Naive B cell (primary cell): Measurements from ENCODE around the gene FAAP100. TPM values are rescaled to one million over a fixed set of nuclear protein-coding genes. Genes with fewer than 3 reads are reported as not detected.
A peak's percentile ranks its signal among the peaks of the same experiment; 100 is the strongest.

Source experiments
- ATAC-seq, 2 donors: fragments of 150-1000 bp; cut with Tn5 transposase; 2 replicates each; pipeline ENCODE4 v1.10.0; 2021; ENCODE audit warnings: low read depth in 2 of 2, mild to moderate bottlenecking in 2 of 2, moderate library complexity in 2 of 2
- DNase-seq: peaks from one replicate; pipeline ENCODE4 v3.0.0; 2022
- H3K27ac Mint-ChIP-seq, 6 donors: one replicate each; pipeline ENCODE4 v1.8.0; 2020 to 2022; ENCODE audit warnings: mild to moderate bottlenecking in 6 of 6, mixed read lengths in 6 of 6, moderate library complexity in 5 of 6, inconsistent platforms in 2 of 6
- H3K27me3 Mint-ChIP-seq, 3 donors: one replicate each; pipeline ENCODE4 v1.8.0; 2021 to 2022; ENCODE audit warnings: mixed read lengths in 3 of 3, mild to moderate bottlenecking in 1 of 3
- H3K36me3 Mint-ChIP-seq, 2 donors: one replicate each; pipeline ENCODE4 v1.8.0; 2020 to 2022; ENCODE audit warnings: mixed read lengths in 2 of 2, inconsistent platforms in 1 of 2, mild to moderate bottlenecking in 1 of 2
- H3K4me1 Mint-ChIP-seq, 3 donors: one replicate each; pipeline ENCODE4 v1.8.0; 2020 to 2022; ENCODE audit warnings: mixed read lengths in 3 of 3, inconsistent platforms in 1 of 3, mild to moderate bottlenecking in 1 of 3, moderate library complexity in 1 of 3
- H3K4me3 Mint-ChIP-seq, 8 donors: one replicate each; pipeline ENCODE4 v1.8.0; 2020 to 2022; ENCODE audit warnings: mild to moderate bottlenecking in 8 of 8, mixed read lengths in 8 of 8, moderate library complexity in 8 of 8, inconsistent platforms in 2 of 8
- H3K9me3 Mint-ChIP-seq, 7 donors: one replicate each; pipeline ENCODE4 v1.8.0; 2020 to 2022; ENCODE audit warnings: mixed read lengths in 7 of 7, mild to moderate bottlenecking in 5 of 7, inconsistent platforms in 2 of 7, moderate library complexity in 1 of 7
- polyA plus RNA-seq, 6 donors: library from polyadenylated mRNA; unstranded; fragments of 300-500 nt; fragmentation: Illumina TruSeq; gene quantifications; one replicate each; pipeline ENCODE4 v1.2.3, GENCODE V29; 2021; ENCODE audit warnings: low read depth in 6 of 6

The FAAP100 gene
- polyA plus RNA-seq, 6 donors from 2014 or later: 12.5 to 31.2 (median 15.1) TPM

DNA sequence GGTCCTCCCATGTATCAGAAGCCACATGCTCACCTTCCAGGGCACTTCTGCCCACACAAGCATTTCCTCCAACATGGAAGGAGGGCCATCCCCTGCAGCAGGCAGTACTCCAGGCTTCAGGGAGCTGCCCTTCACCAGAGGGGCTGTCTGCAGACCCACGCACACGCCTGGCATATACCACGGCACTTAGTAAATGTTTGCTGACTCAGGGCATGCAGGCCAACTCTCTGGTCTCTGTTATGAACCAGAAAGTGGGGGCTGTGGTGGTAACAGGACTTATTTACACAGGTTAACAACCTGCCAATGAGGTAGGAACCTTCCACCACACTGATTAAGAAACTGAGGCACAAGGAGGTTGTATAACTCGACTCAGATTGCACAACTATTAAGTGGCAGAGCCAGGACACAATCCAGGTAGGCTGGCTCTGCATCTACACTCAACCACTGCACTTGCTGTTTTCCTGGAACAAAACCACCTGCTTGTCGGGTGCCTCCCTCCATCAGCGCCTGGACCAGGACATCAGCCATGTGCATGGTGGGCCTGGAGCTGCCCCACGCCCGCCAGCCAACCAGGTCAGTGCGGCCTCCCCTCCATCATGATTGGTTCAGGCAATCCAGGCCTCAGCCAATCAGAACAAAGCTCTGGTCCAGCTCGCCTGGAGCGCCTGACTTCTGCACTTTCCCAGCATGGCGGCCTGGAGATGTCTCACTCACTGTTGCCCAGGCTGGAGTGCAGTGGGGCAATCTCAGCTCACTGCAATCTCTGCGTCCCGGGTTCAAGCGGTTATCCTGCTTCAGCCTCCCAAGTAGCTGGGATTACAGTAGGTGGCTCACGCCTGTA, 58.7 kb downstream of the FAAP100 start:
- H3K27me3 Mint-ChIP-seq: peaks cover 3 to 30% (median 14%) of the 10 kb centered on the region in 3 donors
- H3K4me3 Mint-ChIP-seq: no peak overlapping the region
- H3K9me3 Mint-ChIP-seq: no peaks in the 10 kb centered on the region
- H3K4me1 Mint-ChIP-seq: peaks cover 6 to 9% (median 7%) of the 10 kb centered on the region in 3 donors
- ATAC-seq: no peak
- no peak overlapping the region for H3K27ac Mint-ChIP-seq
- H3K36me3 Mint-ChIP-seq: no peaks in the 10 kb centered on the region
- no peak for DNase-seq

DNA sequence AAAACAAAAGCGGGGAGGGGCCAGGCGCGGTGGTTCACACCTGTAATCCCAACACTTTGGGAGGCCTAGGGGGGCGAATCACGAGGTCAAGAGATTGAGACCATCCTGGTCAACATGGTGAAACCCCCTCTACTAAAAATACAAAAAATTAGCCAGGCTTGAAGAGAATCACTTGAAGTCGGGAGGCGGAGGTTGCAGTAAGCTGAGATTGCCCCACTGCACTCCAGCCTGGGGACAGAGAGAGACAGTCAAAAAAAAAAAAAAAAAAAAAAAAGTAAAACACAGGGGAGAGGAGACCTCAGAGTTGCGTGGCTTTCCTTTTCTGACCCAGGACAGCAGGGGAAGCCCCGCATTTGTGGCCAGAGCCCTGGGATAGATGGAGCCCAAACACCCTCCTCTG, 59.4 kb downstream of the FAAP100 start:
- Mint-ChIP-seq H3K4me1 (peaks cover 6 to 9% (median 7%) of the 10 kb centered on the region in 3 donors), H3K27ac (no peak overlapping the region), H3K4me3 (no peak overlapping the region), H3K9me3 (no peaks in the 10 kb centered on the region), H3K36me3 (no peaks in the 10 kb centered on the region), H3K27me3 (peaks cover 0 to 24% (median 14%) of the 10 kb centered on the region in 3 donors)
- no peak for DNase-seq
- no peak for ATAC-seq

GRCh38 chr17:81492202-81492601, 60.0 kb downstream of the FAAP100 start:
- H3K9me3 Mint-ChIP-seq: no peaks in the 10 kb centered on the region
- H3K4me1 Mint-ChIP-seq: peaks cover 6 to 9% (median 7%) of the 10 kb centered on the region in 3 donors
- H3K4me3 Mint-ChIP-seq: no peak overlapping the region
- H3K27me3 Mint-ChIP-seq: peaks cover 0 to 24% (median 14%) of the 10 kb centered on the region in 3 donors
- H3K36me3 Mint-ChIP-seq: no peaks in the 10 kb centered on the region
- ATAC-seq (no peak), DNase-seq (no peak)
- H3K27ac Mint-ChIP-seq: peak overlapping the region in 1 of 6 donors; percentile 68

DNA sequence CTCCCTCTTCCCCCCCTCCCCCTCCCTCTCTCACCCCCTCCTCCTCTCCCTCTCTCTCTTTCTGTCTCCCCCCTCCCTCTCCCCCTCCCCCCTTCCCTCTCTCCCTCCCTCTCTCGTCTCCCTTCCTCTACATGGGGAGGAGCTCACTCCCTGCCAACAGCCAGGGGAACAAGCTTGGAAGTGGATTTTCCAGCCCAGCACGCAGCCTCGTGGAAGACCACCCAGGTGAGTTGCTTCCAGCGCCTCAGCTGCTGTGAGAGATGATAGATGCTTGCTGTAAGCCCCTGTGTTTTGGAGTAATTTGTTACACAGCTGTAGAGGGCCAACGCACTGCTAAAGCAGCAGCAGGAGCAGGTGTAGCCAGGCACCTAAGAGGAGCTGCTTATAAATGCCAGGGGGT, 60.4 kb downstream of the FAAP100 start:
- H3K9me3 Mint-ChIP-seq: no peaks in the 10 kb centered on the region
- H3K4me3 Mint-ChIP-seq: no peak overlapping the region
- no peak for DNase-seq
- H3K27ac Mint-ChIP-seq: no peak overlapping the region
- H3K4me1 Mint-ChIP-seq: peaks cover 6 to 9% (median 7%) of the 10 kb centered on the region in 3 donors
- peaks cover 0 to 24% (median 14%) of the 10 kb centered on the region in 3 donors for H3K27me3 Mint-ChIP-seq
- no peaks in the 10 kb centered on the region for H3K36me3 Mint-ChIP-seq
- no peak for ATAC-seq

DNA sequence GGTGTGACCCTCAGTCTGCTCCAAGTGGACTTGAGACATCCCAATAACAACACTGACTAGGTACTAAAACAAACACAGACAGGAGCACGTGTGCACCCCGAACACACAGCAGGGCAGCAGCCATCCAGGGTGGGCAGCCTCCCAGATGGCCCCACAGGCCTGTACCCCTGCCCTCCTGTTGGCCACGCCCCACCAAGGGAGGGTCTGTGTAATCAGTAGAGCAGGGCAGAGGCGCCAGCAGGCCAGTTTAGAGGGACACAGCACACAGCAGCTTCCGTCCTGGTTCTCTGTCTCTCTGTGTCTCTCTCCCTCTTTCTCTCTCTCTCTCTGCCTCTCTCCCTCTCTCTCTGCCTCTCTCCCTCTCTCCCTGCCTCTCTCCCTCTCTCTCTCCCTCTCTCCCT, 61.0 kb downstream of the FAAP100 start:
- Mint-ChIP-seq H3K4me1 (peaks cover 7 to 10% (median 10%) of the 10 kb centered on the region in 3 donors), H3K9me3 (no peaks in the 10 kb centered on the region), H3K27ac (no peak overlapping the region), H3K36me3 (no peaks in the 10 kb centered on the region), H3K27me3 (peaks cover 0 to 24% (median 14%) of the 10 kb centered on the region in 3 donors), H3K4me3 (peak overlapping the region in 2 of 8 donors; percentile 50 to 87)
- no peak for ATAC-seq
- DNase-seq: no peak

GRCh38 chr17:81489998-81490992, 61.9 kb downstream of the FAAP100 start:
- DNase-seq: no peak
- no peak for ATAC-seq
- no peaks in the 10 kb centered on the region for H3K9me3 Mint-ChIP-seq
- H3K36me3 Mint-ChIP-seq: no peaks in the 10 kb centered on the region
- H3K4me1 Mint-ChIP-seq: peaks cover 11 to 13% (median 12%) of the 10 kb centered on the region in 3 donors
- peak overlapping the region in 6 of 8 donors; percentile 15 to 87 (median 56) for H3K4me3 Mint-ChIP-seq
- H3K27ac Mint-ChIP-seq: peak overlapping the region in 2 of 6 donors; percentile 30 to 68
- peaks cover 0 to 24% (median 14%) of the 10 kb centered on the region in 3 donors for H3K27me3 Mint-ChIP-seq

Other genes with a start within 250 kb of the FAAP100 start
- gene BAHCC1, start 156.9 kb downstream of the FAAP100 start, polyA plus RNA-seq: under 1 TPM in 1 of 6 donors, not detected in 5; 0.07 TPM
- gene ACTG1, start 39.6 kb downstream of the FAAP100 start, polyA plus RNA-seq: 1,000 to 10,000 TPM in 1 of 6 donors, 100 to 1,000 TPM in 5; 664 to 1,094 (median 872) TPM
- gene FSCN2, start 24.0 kb downstream of the FAAP100 start, polyA plus RNA-seq: under 1 TPM in 5 of 6 donors, not detected in 1; 0.17 to 0.59 (median 0.39) TPM
- gene NPLOC4, start 84.8 kb upstream of the FAAP100 start, polyA plus RNA-seq: 10 to 100 TPM; 49.2 to 76.6 (median 57.7) TPM
- under 1 TPM in 5 of 6 donors, not detected in 1; 0.34 to 0.92 (median 0.86) TPM for gene TSPAN10, start 84.8 kb upstream of the FAAP100 start, polyA plus RNA-seq
- gene PDE6G, start 104.2 kb upstream of the FAAP100 start, polyA plus RNA-seq: 10 to 100 TPM in 1 of 6 donors, 1 to 10 TPM in 5; 2.1 to 16.1 (median 5.1) TPM
- gene OXLD1, start 114.3 kb upstream of the FAAP100 start, polyA plus RNA-seq: 10 to 100 TPM; 63.9 to 77.5 (median 69.6) TPM
- gene CCDC137, start 114.4 kb upstream of the FAAP100 start, polyA plus RNA-seq: 10 to 100 TPM in 4 of 6 donors, 1 to 10 TPM in 2; 3.2 to 29.4 (median 12.3) TPM
- gene ARL16, start 131.4 kb upstream of the FAAP100 start, polyA plus RNA-seq: 100 to 1,000 TPM in 1 of 6 donors, 10 to 100 TPM in 5; 32.8 to 101 (median 37.6) TPM
- 10 to 100 TPM; 11.3 to 47.6 (median 21.7) TPM for gene HGS, start 131.7 kb upstream of the FAAP100 start, polyA plus RNA-seq
- 10 to 100 TPM; 33.7 to 51.6 (median 42.3) TPM for gene MRPL12, start 151.0 kb upstream of the FAAP100 start, polyA plus RNA-seq
- gene SLC25A10, start 159.9 kb upstream of the FAAP100 start, polyA plus RNA-seq: 1 to 10 TPM in 4 of 6 donors, under 1 TPM in 1, not detected in 1; 0.92 to 5.0 (median 2.3) TPM